ENCODE results near the gene KCTD13.
A peak's percentile ranks its signal among the peaks of the same experiment; 100 is the strongest.
"Not testable (repeated sequence)": the region's sequence is repeated elsewhere in the genome, so short reads cannot be mapped to it uniquely, and the experiment has no call there.

The KCTD13 gene

GRCh38 chr16:29909851-29910250 is 16.2 kb downstream of the KCTD13 start:
- DNase-seq (ENCODE audit: extremely low spot score, insufficient read length, low read depth); FAIRE-seq: not testable (repeated sequence)

GRCh38 chr16:29909391-29909790 is 16.6 kb downstream of the KCTD13 start:
- no peak for FAIRE-seq
- DNase-seq (ENCODE audit: extremely low spot score, insufficient read length, low read depth), result no peak

GRCh38 chr16:29908719-29909220 is 17.3 kb downstream of the KCTD13 start:
- FAIRE-seq, result no peak
- DNase-seq (ENCODE audit: extremely low spot score, insufficient read length, low read depth), result no peak

GRCh38 chr16:29907973-29908372 is 18.1 kb downstream of the KCTD13 start:
- DNase-seq (ENCODE audit: extremely low spot score, insufficient read length, low read depth) (no peak), FAIRE-seq (no peak)

- DNase-seq (ENCODE audit: extremely low spot score, insufficient read length, low read depth) (no peak), FAIRE-seq (no peak)
Observed at GRCh38 chr16:29906520-29907244, 19.3 kb downstream of the KCTD13 start.

- DNase-seq (ENCODE audit: extremely low spot score, insufficient read length, low read depth), result no peak
- no peak for FAIRE-seq
Observed at GRCh38 chr16:29905668-29906067, 20.4 kb downstream of the KCTD13 start.

GRCh38 chr16:29904947-29905346 is 21.1 kb downstream of the KCTD13 start:
- DNase-seq (ENCODE audit: extremely low spot score, insufficient read length, low read depth), result no peak
- FAIRE-seq, result no peak

- DNase-seq (ENCODE audit: extremely low spot score, insufficient read length, low read depth) (no peak), FAIRE-seq (no peak)
Observed at GRCh38 chr16:29903590-29903989, 22.4 kb downstream of the KCTD13 start.

GRCh38 chr16:29901607-29901945 is 24.4 kb downstream of the KCTD13 start:
- FAIRE-seq (no peak), DNase-seq (ENCODE audit: extremely low spot score, insufficient read length, low read depth) (no peak)

- DNase-seq (ENCODE audit: extremely low spot score, insufficient read length, low read depth) (no peak), FAIRE-seq (no peak)
Observed at GRCh38 chr16:29900888-29901606, 25.0 kb downstream of the KCTD13 start.

GRCh38 chr16:29900102-29900887 is 25.7 kb downstream of the KCTD13 start, which contains the start of gene ASPHD1:
Gene ASPHD1, plus strand, starts transcription at chr16:29900488. Its CDS starts 484 bp downstream, at chr16:29900972.
- FAIRE-seq (no peak), DNase-seq (ENCODE audit: extremely low spot score, insufficient read length, low read depth) (peak; percentile 67)

GRCh38 chr16:29899516-29900101 is 26.4 kb downstream of the KCTD13 start, which contains the start of gene SEZ6L2:
Gene SEZ6L2, minus strand, starts transcription at chr16:29899550. Its CDS starts 531 bp downstream, at chr16:29899019.
- FAIRE-seq, result peak; percentile 38
- no peak for DNase-seq (ENCODE audit: extremely low spot score, insufficient read length, low read depth)

GRCh38 chr16:29898804-29899515 is 27.1 kb downstream of the KCTD13 start:
- FAIRE-seq, result no peak
- DNase-seq (ENCODE audit: extremely low spot score, insufficient read length, low read depth), result no peak

GRCh38 chr16:29898135-29898803 is 27.8 kb downstream of the KCTD13 start:
- FAIRE-seq (no peak), DNase-seq (ENCODE audit: extremely low spot score, insufficient read length, low read depth) (no peak)

GRCh38 chr16:29897333-29897732 is 28.7 kb downstream of the KCTD13 start:
- FAIRE-seq, result no peak

GRCh38 chr16:29896841-29897240 is 29.2 kb downstream of the KCTD13 start:
- DNase-seq (ENCODE audit: extremely low spot score, insufficient read length, low read depth) (no peak), FAIRE-seq (no peak)

More at GRCh38 chr16:29897333-29897732, 28.7 kb downstream of the KCTD13 start:
- no peak for DNase-seq (ENCODE audit: extremely low spot score, insufficient read length, low read depth)

GRCh38 chr16:29894352-29894751 is 31.7 kb downstream of the KCTD13 start:
- DNase-seq (ENCODE audit: extremely low spot score, insufficient read length, low read depth) (no peak), FAIRE-seq (no peak)

GRCh38 chr16:29893553-29893952 is 32.5 kb downstream of the KCTD13 start:
- FAIRE-seq, result no peak
- DNase-seq (ENCODE audit: extremely low spot score, insufficient read length, low read depth), result no peak

- no peak for DNase-seq (ENCODE audit: extremely low spot score, insufficient read length, low read depth)
- no peak for FAIRE-seq
Observed at GRCh38 chr16:29892458-29892813, 33.6 kb downstream of the KCTD13 start.

All from GM18507 (cell line).